Progenitor cell of endocrine pancreas (in vitro differentiated cells): Measurements from ENCODE around the gene CISD1. TPM values are rescaled to one million over a fixed set of nuclear protein-coding genes. Genes with fewer than 3 reads are reported as not detected.
"Not testable (repeated sequence)": the region's sequence is repeated elsewhere in the genome, so short reads cannot be mapped to it uniquely, and the experiment has no call there.

Experiments
- DNase-seq: peaks from one replicate; pipeline ENCODE4 v3.0.0; 2021; ENCODE audit warnings: low spot score; ENCODE audit not compliant: unreplicated experiment
- H3K27ac Mint-ChIP-seq: 2 replicates; pipeline ENCODE4 v1.8.0; 2021; ENCODE audit warnings: mild to moderate bottlenecking, moderate library complexity, mixed read lengths
- H3K27me3 Mint-ChIP-seq: 2 replicates; pipeline ENCODE4 v1.8.0; 2021; ENCODE audit warnings: mixed read lengths
- H3K36me3 Mint-ChIP-seq: 2 replicates; pipeline ENCODE4 v1.8.0; 2022; ENCODE audit warnings: mixed read lengths; ENCODE audit not compliant: insufficient read depth
- H3K4me1 Mint-ChIP-seq: 2 replicates; pipeline ENCODE4 v1.8.0; 2021; ENCODE audit warnings: low read depth, mixed read lengths
- H3K4me3 Mint-ChIP-seq: 2 replicates; pipeline ENCODE4 v1.8.0; 2021; ENCODE audit warnings: low read depth, mild to moderate bottlenecking, moderate library complexity, mixed read lengths
- H3K9me3 Mint-ChIP-seq: 2 replicates; pipeline ENCODE4 v1.8.0; 2021; ENCODE audit warnings: low read depth, mixed read lengths
- CTCF ChIP-seq: fragments of 200-600 bp; sonication (generic); IDR thresholded peaks from one replicate; pipeline ENCODE4 v1.5.0; 2021; ENCODE audit warnings: antibody characterized with exemption, mild to moderate bottlenecking; ENCODE audit not compliant: unreplicated experiment
- long read RNA-seq: library from polyadenylated mRNA; unstranded; transcript quantifications from one replicate; pipeline ENCODE4 v2.0.0, GENCODE V29; 2020
- total RNA-seq: library from RNA; stranded (reverse); gene quantifications from 2 replicates; pipeline ENCODE4 v1.2.1, GENCODE V29; 2021

The CISD1 gene
- 31.7 and 39.4 TPM in 2 replicates for total RNA-seq
- long read RNA-seq, transcript CISD1-201 (3 exons, 2,479 nt), result major isoform, 16 of 19 reads
- long read RNA-seq, partial matches to known transcripts, result 0 of 19 reads
- long read RNA-seq, other reads (novel, unspliced or antisense), result 3 of 19 reads

- TF ChIP-seq CTCF, result no peak
- Mint-ChIP-seq H3K27me3 (no peaks in the 10 kb centered on the region), H3K4me1 (peaks cover 26% of the 10 kb centered on the region), H3K9me3 (no peaks in the 10 kb centered on the region), H3K36me3 (peaks cover 1% of the 10 kb centered on the region), H3K4me3 (peak within 1 kb of the TSS; percentile 89), H3K27ac (peak within 1 kb of the TSS; percentile 99)
- peak; percentile 94 for DNase-seq
Observed at GRCh38 chr10:58268946-58269781, at the start of gene CISD1. CISD1 (plus strand) TSS chr10:58269162; CDS start chr10:58269274, 112 bp downstream.

GRCh38 chr10:58219875-58220274, 49.1 kb upstream of the CISD1 start:
- H3K4me1 Mint-ChIP-seq, result no peaks in the 10 kb centered on the region
- no peak for DNase-seq
- TF ChIP-seq CTCF, result no peak

GRCh38 chr10:58220769-58221451, 48.1 kb upstream of the CISD1 start:
- Mint-ChIP-seq H3K36me3 (peaks cover 2% of the 10 kb centered on the region), H3K27ac (no peak overlapping the region), H3K4me1 (peaks cover 2% of the 10 kb centered on the region), H3K9me3 (no peaks in the 10 kb centered on the region), H3K27me3 (no peaks in the 10 kb centered on the region), H3K4me3 (no peak overlapping the region)
- TF ChIP-seq CTCF, result no peak
- DNase-seq, result no peak

More at GRCh38 chr10:58219875-58220274, 49.1 kb upstream of the CISD1 start:
- Mint-ChIP-seq H3K27me3 (no peaks in the 10 kb centered on the region), H3K9me3 (no peaks in the 10 kb centered on the region), H3K27ac (no peak overlapping the region), H3K4me3 (no peak overlapping the region), H3K36me3 (peaks cover 4% of the 10 kb centered on the region)

- DNase-seq, result no peak
- Mint-ChIP-seq H3K36me3 (peaks cover 16% of the 10 kb centered on the region), H3K27me3 (no peaks in the 10 kb centered on the region), H3K27ac (no peak overlapping the region), H3K9me3 (peaks cover 1% of the 10 kb centered on the region), H3K4me3 (no peak overlapping the region), H3K4me1 (peaks cover 2% of the 10 kb centered on the region)
- TF ChIP-seq CTCF, result no peak
Observed at GRCh38 chr10:58225654-58226053, 43.3 kb upstream of the CISD1 start.

- H3K27me3 Mint-ChIP-seq, DNase-seq, H3K4me1 Mint-ChIP-seq, H3K27ac Mint-ChIP-seq, H3K4me3 Mint-ChIP-seq: not testable (repeated sequence)
- H3K36me3 Mint-ChIP-seq, result peaks cover 52% of the 10 kb centered on the region
- H3K9me3 Mint-ChIP-seq, result peaks cover 30% of the 10 kb centered on the region
Observed at GRCh38 chr10:58229856-58230255, 39.1 kb upstream of the CISD1 start.
